Measurements from ENCODE around the gene AOC1.

DNA sequence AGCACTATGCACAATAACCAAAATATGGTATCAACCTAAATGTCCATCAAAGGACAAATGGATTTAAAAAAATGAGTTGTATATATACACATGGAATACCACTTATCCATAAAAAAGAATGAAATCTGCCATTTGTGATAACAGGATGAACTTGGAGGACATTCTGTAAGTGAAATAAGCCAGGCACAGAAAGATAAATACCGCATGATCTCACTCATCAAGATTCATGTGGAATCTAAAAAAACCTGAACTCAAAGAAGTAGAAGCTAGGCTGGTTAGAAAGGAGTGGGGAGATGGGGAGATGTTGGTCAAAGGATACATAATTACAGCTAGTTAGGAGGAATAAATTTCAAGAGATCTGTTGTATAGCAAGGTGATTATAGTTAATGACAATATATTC is 17.3 kb upstream of the AOC1 start:
- TF ChIP-seq, protein P1, sequence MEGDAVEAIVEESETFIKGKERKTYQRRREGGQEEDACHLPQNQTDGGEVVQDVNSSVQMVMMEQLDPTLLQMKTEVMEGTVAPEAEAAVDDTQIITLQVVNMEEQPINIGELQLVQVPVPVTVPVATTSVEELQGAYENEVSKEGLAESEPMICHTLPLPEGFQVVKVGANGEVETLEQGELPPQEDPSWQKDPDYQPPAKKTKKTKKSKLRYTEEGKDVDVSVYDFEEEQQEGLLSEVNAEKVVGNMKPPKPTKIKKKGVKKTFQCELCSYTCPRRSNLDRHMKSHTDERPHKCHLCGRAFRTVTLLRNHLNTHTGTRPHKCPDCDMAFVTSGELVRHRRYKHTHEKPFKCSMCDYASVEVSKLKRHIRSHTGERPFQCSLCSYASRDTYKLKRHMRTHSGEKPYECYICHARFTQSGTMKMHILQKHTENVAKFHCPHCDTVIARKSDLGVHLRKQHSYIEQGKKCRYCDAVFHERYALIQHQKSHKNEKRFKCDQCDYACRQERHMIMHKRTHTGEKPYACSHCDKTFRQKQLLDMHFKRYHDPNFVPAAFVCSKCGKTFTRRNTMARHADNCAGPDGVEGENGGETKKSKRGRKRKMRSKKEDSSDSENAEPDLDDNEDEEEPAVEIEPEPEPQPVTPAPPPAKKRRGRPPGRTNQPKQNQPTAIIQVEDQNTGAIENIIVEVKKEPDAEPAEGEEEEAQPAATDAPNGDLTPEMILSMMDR (IDR thresholded peaks at IDR 0.05), result no peak
- TF ChIP-seq POLR2A (IDR thresholded peaks at IDR 0.05) (no peak), EP300 (IDR thresholded peaks at IDR 0.05) (no peak)
